HCT116 (cell line): Measurements from ENCODE around the gene MMP13. TPM values are rescaled to one million over a fixed set of nuclear protein-coding genes. Genes with fewer than 3 reads are reported as not detected.
"Not testable (repeated sequence)": the region's sequence is repeated elsewhere in the genome, so short reads cannot be mapped to it uniquely, and the experiment has no call there.

Experiments
- ATAC-seq: fragments of 200-7000 bp; cut with Tn5 transposase; 2 replicates; pipeline ENCODE4 v1.9.1; 2020; ENCODE audit warnings: mild to moderate bottlenecking, moderate library complexity
- BruUV-seq: library from RNA; stranded (reverse); fragments of 400-500 nt; replicated peaks from 2 replicates; lab custom pipeline; 2021; lab: Mats Ljungman, UMichigan
- CTCF ChIA-PET: fragments of 300-600 bp; sonication (Branson Sonifier 250); formaldehyde crosslinking; loops from one replicate; lab custom pipeline; 2021; ENCODE audit warnings: antibody characterized with exemption; lab: Charles Lee
- POLR2A ChIA-PET: fragments of 300-600, 350-600 bp; sonication (Branson Sonifier 250); formaldehyde crosslinking; loops from one replicate; lab custom pipeline; 2021; ENCODE audit warnings: antibody characterized with exemption; lab: Charles Lee
- RAD21 ChIA-PET, 2 experiments: fragments of 300-600 bp; sonication (Branson Sonifier 250); formaldehyde crosslinking; loops; one replicate each; lab custom pipeline; 2023; ENCODE audit warnings: low total read pairs in 2 of 2; ENCODE audit not compliant: uncharacterized antibody in 2 of 2, unreplicated experiment in 2 of 2, low non-redundant PET in 1 of 2; lab: Charles Lee
- DNase-seq: peaks from one replicate; pipeline ENCODE4 v3.0.0-alpha.2; 2010; ENCODE audit warnings: low read depth, low spot score
- H2AFZ ChIP-seq: fragments of 200-600 bp; shearing (Covaris generic), sonication (generic); 2 replicates; pipeline ENCODE4 v1.6.1; 2017; ENCODE audit warnings: low read depth, mixed run types, mixed read lengths, antibody characterized with exemption, low read length; ENCODE audit not compliant: poor library complexity, severe bottlenecking
- H3K27ac ChIP-seq: 2 replicates; pipeline ENCODE4 v1.5.1; 2012; ENCODE audit warnings: low read depth, low read length
- H3K27me3 ChIP-seq: fragments of 200-600 bp; sonication (generic); 2 replicates; pipeline ENCODE4 v1.6.1; 2016; ENCODE audit warnings: mixed run types, low read length, mixed read lengths; ENCODE audit not compliant: insufficient read depth
- H3K36me3 ChIP-seq, 2 experiments: fragments of 200-500 bp in 1 of 2; fragments of 200-600 bp in 1 of 2; sonication (Bioruptor generic) in 1 of 2; sonication (generic) in 1 of 2; 2 replicates each; pipeline versions ENCODE4 v1.5.1 to v1.6.1; 2014 to 2016; ENCODE audit warnings: low read length in 2 of 2, inconsistent platforms in 1 of 2, mixed read lengths in 1 of 2, mixed run types in 1 of 2; ENCODE audit not compliant: insufficient read depth in 2 of 2, control insufficient read depth in 1 of 2
- H3K4me1 ChIP-seq, 2 experiments: fragments of 200-600 bp in 1 of 2; sonication (generic) in 1 of 2; 2 replicates each; pipeline versions ENCODE4 v1.5.1 to v1.6.1; 2012 to 2017; ENCODE audit warnings: low read length in 2 of 2, inconsistent platforms in 1 of 2, mild to moderate bottlenecking in 1 of 2, mixed read lengths in 1 of 2, mixed run types in 1 of 2, moderate library complexity in 1 of 2; ENCODE audit not compliant: insufficient read depth in 2 of 2, control insufficient read depth in 1 of 2
- H3K4me2 ChIP-seq: fragments of 200-600 bp; sonication (generic); 2 replicates; pipeline ENCODE4 v1.6.1; 2017; ENCODE audit warnings: mixed run types, low read length, mixed read lengths
- H3K4me3 ChIP-seq, 2 experiments: fragments of 200-600 bp in 1 of 2; sonication (generic) in 1 of 2; replicated peaks in 1 of 2; 2 replicates each; pipeline ENCODE4 v1.5.1; 2011 to 2016; ENCODE audit warnings: low read length in 2 of 2, control low read depth in 1 of 2, low read depth in 1 of 2, mild to moderate bottlenecking in 1 of 2, mixed read lengths in 1 of 2, mixed run types in 1 of 2
- H3K79me2 ChIP-seq: fragments of 200-600 bp; sonication (generic); 2 replicates; pipeline ENCODE4 v1.6.1; 2017; ENCODE audit warnings: mild to moderate bottlenecking, mixed run types, low read length, moderate library complexity, mixed read lengths; ENCODE audit not compliant: insufficient read depth
- H3K9ac ChIP-seq: fragments of 200-600 bp; sonication (generic); 2 replicates; pipeline ENCODE4 v1.6.1; 2016; ENCODE audit warnings: low read length, mixed read lengths
- H3K9me2 ChIP-seq: fragments of 200-600 bp; sonication (generic), shearing (Covaris generic); 2 replicates; pipeline ENCODE4 v1.6.1; 2017; ENCODE audit warnings: mixed run types, mild to moderate bottlenecking, moderate library complexity; ENCODE audit not compliant: insufficient read depth
- H3K9me3 ChIP-seq, 2 experiments: fragments of 200-500 bp in 1 of 2; fragments of 200-600 bp in 1 of 2; sonication (Bioruptor generic) in 1 of 2; sonication (generic) in 1 of 2; 2 replicates each; pipeline ENCODE4 v1.6.1; 2014 to 2017; ENCODE audit warnings: low read length in 2 of 2, mixed read lengths in 2 of 2, inconsistent platforms in 1 of 2, low read depth in 1 of 2, mild to moderate bottlenecking in 1 of 2, mixed run types in 1 of 2, moderate library complexity in 1 of 2; ENCODE audit not compliant: control insufficient read depth in 1 of 2, insufficient read depth in 1 of 2
- H4K20me1 ChIP-seq: fragments of 200-600 bp; sonication (generic), shearing (Covaris generic); 2 replicates; pipeline ENCODE4 v1.6.1; 2017; ENCODE audit warnings: mixed run types, mild to moderate bottlenecking, moderate library complexity; ENCODE audit not compliant: insufficient read depth
- CBX3 ChIP-seq: IDR thresholded peaks from 2 replicates; pipeline ENCODE4 v1.6.1; 2012; ENCODE audit warnings: low read depth
- CEBPB ChIP-seq: IDR thresholded peaks from 2 replicates; pipeline ENCODE4 v1.6.1; 2012; ENCODE audit warnings: low read depth
- EZH2phosphoT487 ChIP-seq: fragments of 200-600 bp; IDR thresholded peaks from 2 replicates; pipeline ENCODE4 v1.6.1; 2018; ENCODE audit warnings: antibody characterized with exemption, borderline replicate concordance
- MAX ChIP-seq: IDR thresholded peaks from 2 replicates; pipeline ENCODE4 v1.6.1; 2012
- RAD21 ChIP-seq: IDR thresholded peaks from 2 replicates; pipeline ENCODE4 v1.6.1; 2012; ENCODE audit warnings: low read depth, mild to moderate bottlenecking
- SP1 ChIP-seq: IDR thresholded peaks from 2 replicates; pipeline ENCODE4 v1.6.1; 2012; ENCODE audit warnings: low read depth
- TCF7L2 ChIP-seq: IDR thresholded peaks from 2 replicates; pipeline ENCODE4 v1.7.0; 2011; ENCODE audit warnings: borderline replicate concordance, inconsistent platforms; ENCODE audit not compliant: insufficient read depth, insufficient read length; ENCODE audit errors: extremely low read depth
- ZNF274 ChIP-seq: fragments of 200-500 bp; sonication (Bioruptor generic); IDR thresholded peaks from 2 replicates; pipeline ENCODE4 v1.6.1; 2014; ENCODE audit warnings: mild to moderate bottlenecking, low read depth, low read length, inconsistent platforms
- intact Hi-C: fragments of 100-400 bp; cut with micrococcal nuclease; formaldehyde crosslinking; loops from 2 replicates; pipeline ENCODE4 v1.10.0; 2022
- total RNA-seq: library from RNA; stranded (reverse); gene quantifications from one replicate; pipeline ENCODE4 v1.2.1, GENCODE V29; 2021; ENCODE audit not compliant: unreplicated experiment

Gene MMP13
- total RNA-seq, 1 experiment from 2014 or later: not detected

- TF ChIP-seq CBX3 (no peak), CEBPB (no peak), SP1 (no peak), EZH2phosphoT487 (no peak), ZNF274 (no peak), RAD21 (no peak), MAX (no peak), TCF7L2 (no peak)
- TF ChIP-seq, all 23 proteins: peak for 0
- Histone ChIP-seq H3K4me1 (no peaks in the 10 kb centered on the region), H3K4me3 (no peak overlapping the region), H3K9me3 (no peaks in the 10 kb centered on the region), H3K27me3 (no peaks in the 10 kb centered on the region), H3K79me2 (no peaks in the 10 kb centered on the region), H3K27ac (no peak overlapping the region), H3K36me3 (no peaks in the 10 kb centered on the region), H3K9ac (no peak overlapping the region), H2AFZ (no peak overlapping the region), H4K20me1 (no peaks in the 10 kb centered on the region; the same call in 1 of the 2 replicates), H3K4me2 (no peak overlapping the region), H3K9me2 (no peaks in the 10 kb centered on the region)
- ChIA-PET POLR2A (no interaction called here), RAD21 (no interaction called here), CTCF (interaction anchor here (1.9 kb wide), 1 partner anchor 29 kb away, joined by 5 read pairs; no protein-coding TSS in a partner anchor)
- DNase-seq: no peak
- intact Hi-C loops: loop anchor here (10.0 kb wide), 1 partner anchor 143 kb away; no protein-coding TSS in a partner anchor
- BruUV-seq: no TSS peak
- ATAC-seq: no peak
These were observed 43.6 kb downstream of the MMP13 start for GRCh38 chr11:102911758-102912481.

- H4K20me1 ChIP-seq, H3K36me3 ChIP-seq, H3K27me3 ChIP-seq, RAD21 ChIA-PET, H3K4me2 ChIP-seq, intact Hi-C loops, H2AFZ ChIP-seq, BruUV-seq, H3K79me2 ChIP-seq, H3K4me3 ChIP-seq, POLR2A ChIA-PET, H3K9me3 ChIP-seq, H3K9me2 ChIP-seq, H3K4me1 ChIP-seq, H3K27ac ChIP-seq, CTCF ChIA-PET, ATAC-seq, H3K9ac ChIP-seq, DNase-seq: not testable (repeated sequence)
These were observed 49.7 kb downstream of the MMP13 start for GRCh38 chr11:102905848-102906247.

GRCh38 chr11:102903895-102904294 is 51.6 kb downstream of the MMP13 start:
- ATAC-seq, RAD21 ChIA-PET, DNase-seq, H3K9me2 ChIP-seq, CTCF ChIA-PET, H3K36me3 ChIP-seq, H3K9me3 ChIP-seq, H3K79me2 ChIP-seq, H3K27me3 ChIP-seq, H3K4me1 ChIP-seq, POLR2A ChIA-PET, intact Hi-C loops, H4K20me1 ChIP-seq, H3K4me3 ChIP-seq, H3K4me2 ChIP-seq, H3K9ac ChIP-seq, H2AFZ ChIP-seq, BruUV-seq, H3K27ac ChIP-seq: not testable (repeated sequence)
